WTC11 (cell line): Measurements from ENCODE around the gene SRGAP1.

Experiments
- ATF1 ChIP-seq: sonication (generic); formaldehyde crosslinking; IDR thresholded peaks from 2 replicates; pipeline ENCODE4 v1.8.1; 2023; ENCODE audit warnings: mild to moderate bottlenecking, moderate library complexity, missing genetic modification reagents
- KAT7 ChIP-seq: sonication (generic); formaldehyde crosslinking; IDR thresholded peaks from 2 replicates; pipeline ENCODE4 v1.8.1; 2023; ENCODE audit warnings: missing genetic modification reagents, mild to moderate bottlenecking, borderline replicate concordance
- NR3C1 ChIP-seq: sonication (generic); formaldehyde crosslinking; conservative IDR thresholded peaks from 2 replicates; pipeline ENCODE4 v1.8.1; 2023; ENCODE audit warnings: low read depth, mild to moderate bottlenecking, missing genetic modification reagents
- SP1 ChIP-seq: sonication (generic); formaldehyde crosslinking; conservative IDR thresholded peaks from 2 replicates; pipeline ENCODE4 v1.8.1; 2022; ENCODE audit warnings: missing genetic modification reagents
- TCF7 ChIP-seq: sonication (generic); formaldehyde crosslinking; IDR thresholded peaks from 2 replicates; pipeline ENCODE4 v1.8.0; 2022; ENCODE audit warnings: mild to moderate bottlenecking, low read depth, missing genetic modification reagents, moderate library complexity
- ZNF423 ChIP-seq: fragments of 250-450 bp; sonication (Bioruptor Pico); IDR thresholded peaks from 2 replicates; pipeline ENCODE4 v2.1.2; 2022; ENCODE audit warnings: mild to moderate bottlenecking, moderate library complexity
- TF ChIP-seq, protein P1 (sequence below): fragments of 200-600 bp; IDR thresholded peaks from 2 replicates; pipeline ENCODE4 v1.8.0; 2022; ENCODE audit warnings: antibody characterized with exemption
- TF ChIP-seq, protein P2 (sequence below): sonication (generic); formaldehyde crosslinking; IDR thresholded peaks from 2 replicates; pipeline ENCODE4 v1.8.1; 2023; ENCODE audit warnings: mild to moderate bottlenecking, missing genetic modification reagents, moderate library complexity
- TF ChIP-seq, protein P3 (sequence below): sonication (generic); formaldehyde crosslinking; IDR thresholded peaks from 2 replicates; pipeline ENCODE4 v1.8.0; 2022; ENCODE audit warnings: mild to moderate bottlenecking, missing genetic modification reagents
- TF ChIP-seq, protein P4 (sequence below): fragments of 250-450 bp; sonication (Bioruptor Pico); IDR thresholded peaks from 2 replicates; pipeline ENCODE4 v1.9.0; 2021; ENCODE audit warnings: mild to moderate bottlenecking

DNA sequence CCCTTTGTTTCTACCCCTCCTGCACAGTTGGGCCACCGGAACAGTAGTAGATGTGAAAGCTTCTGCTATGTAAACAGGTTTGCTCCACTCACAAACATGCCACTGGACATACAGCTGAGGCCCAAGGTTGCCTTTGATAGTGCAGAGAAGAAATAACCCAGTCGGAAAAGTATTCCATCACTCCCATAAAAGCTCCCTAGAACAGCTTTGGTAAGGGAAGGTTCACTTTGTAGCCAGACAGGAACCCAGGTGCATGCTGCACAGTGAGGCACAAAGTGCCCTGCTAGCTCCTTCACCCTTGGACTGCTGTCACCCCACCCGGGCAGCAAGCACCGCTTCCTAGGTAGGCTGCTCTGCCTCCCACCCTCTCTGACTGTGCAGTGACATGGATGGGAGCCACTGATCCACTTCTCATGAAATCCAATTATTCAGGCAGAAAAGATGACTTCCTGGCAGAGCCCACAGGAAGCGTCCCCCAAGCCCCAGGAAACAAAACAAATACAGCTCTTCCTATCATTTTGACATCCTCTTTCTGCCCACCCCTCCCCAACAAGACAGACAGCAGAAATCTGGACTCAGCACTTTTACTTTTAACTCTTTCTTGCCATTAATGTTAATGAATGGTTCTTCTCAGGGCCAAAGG lies 100.2 kb downstream of the SRGAP1 start:
- TF ChIP-seq ZNF423 (CRISPR knock-in tag) (no peak), ATF1 (CRISPR knock-in tag) (no peak), NR3C1 (CRISPR knock-in tag) (no peak), KAT7 (CRISPR knock-in tag) (no peak), SP1 (CRISPR knock-in tag) (no peak), TCF7 (CRISPR knock-in tag) (no peak)
- TF ChIP-seq, protein P1, sequence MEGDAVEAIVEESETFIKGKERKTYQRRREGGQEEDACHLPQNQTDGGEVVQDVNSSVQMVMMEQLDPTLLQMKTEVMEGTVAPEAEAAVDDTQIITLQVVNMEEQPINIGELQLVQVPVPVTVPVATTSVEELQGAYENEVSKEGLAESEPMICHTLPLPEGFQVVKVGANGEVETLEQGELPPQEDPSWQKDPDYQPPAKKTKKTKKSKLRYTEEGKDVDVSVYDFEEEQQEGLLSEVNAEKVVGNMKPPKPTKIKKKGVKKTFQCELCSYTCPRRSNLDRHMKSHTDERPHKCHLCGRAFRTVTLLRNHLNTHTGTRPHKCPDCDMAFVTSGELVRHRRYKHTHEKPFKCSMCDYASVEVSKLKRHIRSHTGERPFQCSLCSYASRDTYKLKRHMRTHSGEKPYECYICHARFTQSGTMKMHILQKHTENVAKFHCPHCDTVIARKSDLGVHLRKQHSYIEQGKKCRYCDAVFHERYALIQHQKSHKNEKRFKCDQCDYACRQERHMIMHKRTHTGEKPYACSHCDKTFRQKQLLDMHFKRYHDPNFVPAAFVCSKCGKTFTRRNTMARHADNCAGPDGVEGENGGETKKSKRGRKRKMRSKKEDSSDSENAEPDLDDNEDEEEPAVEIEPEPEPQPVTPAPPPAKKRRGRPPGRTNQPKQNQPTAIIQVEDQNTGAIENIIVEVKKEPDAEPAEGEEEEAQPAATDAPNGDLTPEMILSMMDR = no peak
- TF ChIP-seq, protein P2, sequence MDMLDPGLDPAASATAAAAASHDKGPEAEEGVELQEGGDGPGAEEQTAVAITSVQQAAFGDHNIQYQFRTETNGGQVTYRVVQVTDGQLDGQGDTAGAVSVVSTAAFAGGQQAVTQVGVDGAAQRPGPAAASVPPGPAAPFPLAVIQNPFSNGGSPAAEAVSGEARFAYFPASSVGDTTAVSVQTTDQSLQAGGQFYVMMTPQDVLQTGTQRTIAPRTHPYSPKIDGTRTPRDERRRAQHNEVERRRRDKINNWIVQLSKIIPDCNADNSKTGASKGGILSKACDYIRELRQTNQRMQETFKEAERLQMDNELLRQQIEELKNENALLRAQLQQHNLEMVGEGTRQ (CRISPR knock-in tag) = no peak
- TF ChIP-seq, protein P3, sequence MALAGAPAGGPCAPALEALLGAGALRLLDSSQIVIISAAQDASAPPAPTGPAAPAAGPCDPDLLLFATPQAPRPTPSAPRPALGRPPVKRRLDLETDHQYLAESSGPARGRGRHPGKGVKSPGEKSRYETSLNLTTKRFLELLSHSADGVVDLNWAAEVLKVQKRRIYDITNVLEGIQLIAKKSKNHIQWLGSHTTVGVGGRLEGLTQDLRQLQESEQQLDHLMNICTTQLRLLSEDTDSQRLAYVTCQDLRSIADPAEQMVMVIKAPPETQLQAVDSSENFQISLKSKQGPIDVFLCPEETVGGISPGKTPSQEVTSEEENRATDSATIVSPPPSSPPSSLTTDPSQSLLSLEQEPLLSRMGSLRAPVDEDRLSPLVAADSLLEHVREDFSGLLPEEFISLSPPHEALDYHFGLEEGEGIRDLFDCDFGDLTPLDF (CRISPR knock-in tag) = no peak
- TF ChIP-seq, protein P4, sequence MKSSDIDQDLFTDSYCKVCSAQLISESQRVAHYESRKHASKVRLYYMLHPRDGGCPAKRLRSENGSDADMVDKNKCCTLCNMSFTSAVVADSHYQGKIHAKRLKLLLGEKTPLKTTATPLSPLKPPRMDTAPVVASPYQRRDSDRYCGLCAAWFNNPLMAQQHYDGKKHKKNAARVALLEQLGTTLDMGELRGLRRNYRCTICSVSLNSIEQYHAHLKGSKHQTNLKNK (CRISPR knock-in tag) = no peak
